ENCODE results near the gene SPAG16.

The SPAG16 gene

GRCh38 chr2:213271947-213272346 is 12.3 kb upstream of the SPAG16 start:
- no peak for TF ChIP-seq YY1 (IDR thresholded peaks at IDR 0.05; ENCODE audit: low read depth)
- TF ChIP-seq TEAD4 (IDR thresholded peaks at IDR 0.05): no peak
- no peak for TF ChIP-seq CREB1 (IDR thresholded peaks at IDR 0.05; ENCODE audit: low read depth)
- no peak for TF ChIP-seq EP300 (IDR thresholded peaks at IDR 0.05; ENCODE audit: borderline replicate concordance)
- TF ChIP-seq CEBPB (IDR thresholded peaks at IDR 0.05): no peak
- no peak for TF ChIP-seq NFIC (IDR thresholded peaks at IDR 0.05)
- no peak for TF ChIP-seq TAF1 (IDR thresholded peaks at IDR 0.05; ENCODE audit: low read depth)
- no peak for TF ChIP-seq EGR1 (IDR thresholded peaks at IDR 0.05)
- no peak for TF ChIP-seq MAX (IDR thresholded peaks at IDR 0.05)
- TF ChIP-seq REST (IDR thresholded peaks at IDR 0.05; ENCODE audit: low read depth): no peak

- TF ChIP-seq CREB1 (IDR thresholded peaks at IDR 0.05; ENCODE audit: low read depth) (no peak), YY1 (IDR thresholded peaks at IDR 0.05; ENCODE audit: low read depth) (no peak), NFIC (IDR thresholded peaks at IDR 0.05) (no peak)
Measured at GRCh38 chr2:213274143-213274542, 10.1 kb upstream of the SPAG16 start.

- TF ChIP-seq TEAD4 (IDR thresholded peaks at IDR 0.05): no peak
- TF ChIP-seq MAX (IDR thresholded peaks at IDR 0.05): no peak
- TF ChIP-seq ZBTB7A (IDR thresholded peaks at IDR 0.05; ENCODE audit: low read depth): no peak
- TF ChIP-seq CEBPB (IDR thresholded peaks at IDR 0.05): no peak
- TF ChIP-seq RAD21 (IDR thresholded peaks at IDR 0.05; ENCODE audit: low read depth): no peak
- no peak for TF ChIP-seq NFIC (IDR thresholded peaks at IDR 0.05)
- no peak for TF ChIP-seq FOXM1 (IDR thresholded peaks at IDR 0.05; ENCODE audit: borderline replicate concordance, low read depth)
- TF ChIP-seq TAF1 (IDR thresholded peaks at IDR 0.05; ENCODE audit: low read depth): no peak
- TF ChIP-seq TCF12 (IDR thresholded peaks at IDR 0.05; ENCODE audit: low read depth): no peak
- TF ChIP-seq EGR1 (IDR thresholded peaks at IDR 0.05): no peak
Measured at GRCh38 chr2:213275265-213275664, 9.0 kb upstream of the SPAG16 start.

GRCh38 chr2:213279116-213279620 is 5.1 kb upstream of the SPAG16 start:
- TF ChIP-seq NFIC (IDR thresholded peaks at IDR 0.05): no peak
- TF ChIP-seq FOXM1 (IDR thresholded peaks at IDR 0.05; ENCODE audit: borderline replicate concordance, low read depth): no peak
- TF ChIP-seq MAX (IDR thresholded peaks at IDR 0.05): no peak
- TF ChIP-seq TCF12 (IDR thresholded peaks at IDR 0.05; ENCODE audit: low read depth): no peak
- TF ChIP-seq RAD21 (IDR thresholded peaks at IDR 0.05; ENCODE audit: low read depth): no peak
- no peak for TF ChIP-seq REST (IDR thresholded peaks at IDR 0.05; ENCODE audit: low read depth)
- TF ChIP-seq EGR1 (IDR thresholded peaks at IDR 0.05): no peak
- no peak for TF ChIP-seq TEAD4 (IDR thresholded peaks at IDR 0.05)

- TF ChIP-seq TCF12 (IDR thresholded peaks at IDR 0.05; ENCODE audit: low read depth): no peak
- TF ChIP-seq TAF1 (IDR thresholded peaks at IDR 0.05; ENCODE audit: low read depth): no peak
- no peak for TF ChIP-seq EP300 (IDR thresholded peaks at IDR 0.05; ENCODE audit: borderline replicate concordance)
- no peak for TF ChIP-seq FOXM1 (IDR thresholded peaks at IDR 0.05; ENCODE audit: borderline replicate concordance, low read depth)
- TF ChIP-seq EGR1 (IDR thresholded peaks at IDR 0.05): no peak
- no peak for TF ChIP-seq ZBTB7A (IDR thresholded peaks at IDR 0.05; ENCODE audit: low read depth)
- TF ChIP-seq REST (IDR thresholded peaks at IDR 0.05; ENCODE audit: low read depth): no peak
- TF ChIP-seq NFIC (IDR thresholded peaks at IDR 0.05): no peak
- no peak for TF ChIP-seq TEAD4 (IDR thresholded peaks at IDR 0.05)
- TF ChIP-seq RAD21 (IDR thresholded peaks at IDR 0.05; ENCODE audit: low read depth): no peak
- no peak for TF ChIP-seq MAX (IDR thresholded peaks at IDR 0.05)
- no peak for TF ChIP-seq USF1 (IDR thresholded peaks at IDR 0.05)
- no peak for TF ChIP-seq CEBPB (IDR thresholded peaks at IDR 0.05)
- TF ChIP-seq CREB1 (IDR thresholded peaks at IDR 0.05; ENCODE audit: low read depth): no peak
- TF ChIP-seq YY1 (IDR thresholded peaks at IDR 0.05; ENCODE audit: low read depth): no peak
Measured at GRCh38 chr2:213279971-213280370, 4.3 kb upstream of the SPAG16 start.

Measured in Ishikawa (cell line).